Lung (tissue), 12 donors: ENCODE results near the gene XKRX. TPM values are rescaled to one million over a fixed set of nuclear protein-coding genes. Genes with fewer than 3 reads are reported as not detected.
A peak's percentile ranks its signal among the peaks of the same experiment; 100 is the strongest.

Experiments
- ATAC-seq: fragments of 200-7000 bp; cut with Tn5 transposase; one replicate; pipeline ENCODE4 v1.9.1; 2020; ENCODE audit warnings: moderate number of reproducible peaks; ENCODE audit not compliant: insufficient read depth, low FRiP score
- DNase-seq, 3 donors: peaks; one replicate each; pipeline ENCODE4 v3.0.0-alpha.2; 2013 to 2017
- H3K27ac ChIP-seq, 2 donors: one replicate each; pipeline ENCODE4 v1.5.1; 2013; ENCODE audit warnings: mild to moderate bottlenecking in 2 of 2, moderate library complexity in 2 of 2, control low read depth in 1 of 2, inconsistent platforms in 1 of 2, low read depth in 1 of 2, low read length in 1 of 2
- H3K27me3 ChIP-seq, 3 donors: one replicate each; pipeline ENCODE4 v1.5.1; 2013; ENCODE audit warnings: low read length in 2 of 3; ENCODE audit not compliant: control insufficient read depth in 3 of 3, insufficient read depth in 3 of 3
- H3K36me3 ChIP-seq, 4 donors: one replicate each; pipeline ENCODE4 v1.5.1; 2013; ENCODE audit warnings: low read length in 4 of 4, mild to moderate bottlenecking in 1 of 4, moderate library complexity in 1 of 4; ENCODE audit not compliant: control insufficient read depth in 4 of 4, insufficient read depth in 4 of 4
- H3K4me1 ChIP-seq, 5 donors: one replicate each; pipeline ENCODE4 v1.5.1; 2013; ENCODE audit warnings: low read length in 5 of 5, mild to moderate bottlenecking in 2 of 5, moderate library complexity in 1 of 5; ENCODE audit not compliant: control insufficient read depth in 5 of 5, insufficient read depth in 5 of 5
- H3K4me3 ChIP-seq: one replicate; pipeline ENCODE4 v1.5.1; 2013; ENCODE audit warnings: mild to moderate bottlenecking, control low read depth, moderate library complexity
- H3K9ac ChIP-seq, 2 donors: one replicate each; pipeline ENCODE4 v1.5.1; 2013; ENCODE audit warnings: low read length in 2 of 2, control low read depth in 1 of 2; ENCODE audit not compliant: insufficient read depth in 1 of 2
- H3K9me3 ChIP-seq, 4 donors: one replicate each; pipeline ENCODE4 v1.5.1; 2013; ENCODE audit warnings: low read length in 3 of 4, mild to moderate bottlenecking in 1 of 4, moderate library complexity in 1 of 4; ENCODE audit not compliant: control insufficient read depth in 4 of 4, insufficient read depth in 3 of 4
- WGBS, 2 donors: extraction: QIAGEN DNeasy Blood & Tissue Kit; methylation state at CpG; one replicate each; pipeline ENCODE4 v1.1.7; 2013; 5-methylcytosine and 5-hydroxymethylcytosine counted together
- polyA plus RNA-seq, 2 donors: library from polyadenylated mRNA; stranded (reverse); fragments of 200-250 nt; gene quantifications; one replicate each; pipeline ENCODE4 v1.2.1, GENCODE V29; 2013
- total RNA-seq, 2 donors: library from RNA; depleted of rRNA in 1 of 2; stranded (reverse); fragments of >200 nt in 1 of 2; gene quantifications; one replicate each; pipeline ENCODE4 v1.2.1, GENCODE V29; 2014 to 2021
- TF ChIP-seq, protein P1 (sequence below): IDR thresholded peaks from 2 replicates; pipeline ENCODE4 v1.5.1; 2012; ENCODE audit warnings: mild to moderate bottlenecking; ENCODE audit errors: control extremely low read depth, extremely low read depth
- donor health status: control.
- donor health status: control.
- donor health status: Bipolar disorder and iron deficiency.
- donor health status: healthy.
- donor health status: DM: yes; HTN: yes; CAD: no.

The XKRX gene
- total and polyA plus RNA-seq, 4 donors: 1.6 to 8.8 (median 4.9) TPM

DNA sequence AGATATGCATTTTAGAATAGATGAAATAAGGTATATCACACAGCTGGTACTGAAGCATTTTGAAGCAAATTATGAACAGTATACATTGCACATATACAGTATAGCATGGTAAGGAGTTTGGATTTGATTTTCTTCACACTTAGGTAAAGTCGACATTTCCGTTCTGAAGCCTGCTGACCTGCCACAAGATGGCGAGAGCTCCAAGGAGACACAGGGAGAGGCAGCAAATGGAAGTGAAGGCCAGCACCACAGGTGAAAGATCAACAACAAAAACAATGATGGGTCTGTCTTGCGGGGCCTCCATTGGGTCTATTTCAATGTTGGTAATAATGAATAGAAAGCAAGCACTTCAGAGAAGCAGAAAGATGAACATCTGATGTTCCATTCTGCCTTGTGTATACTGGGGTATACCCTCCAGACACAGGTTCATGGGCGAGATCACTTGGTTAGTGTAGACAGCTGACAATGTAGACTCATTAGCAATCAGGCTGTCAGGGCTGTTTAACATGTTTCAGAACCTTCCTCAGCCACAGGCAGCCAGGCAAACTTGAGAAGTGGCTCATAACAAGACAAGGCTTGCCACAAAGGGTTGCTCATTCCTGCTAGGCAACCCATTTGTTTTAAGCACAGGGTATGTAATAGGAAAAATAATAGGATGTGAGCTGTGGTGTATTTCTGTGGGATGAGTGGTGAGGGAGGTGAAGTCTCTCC lies 33.2 kb downstream of the XKRX start:
- Histone ChIP-seq H3K27ac (no peak overlapping the region), H3K4me1 (no peaks in the 10 kb centered on the region), H3K4me3 (no peak overlapping the region), H3K9ac (no peak overlapping the region), H3K36me3 (no peaks in the 10 kb centered on the region), H3K9me3 (no peaks in the 10 kb centered on the region), H3K27me3 (peaks cover 0 to 2% (median 0%) of the 10 kb centered on the region in 3 donors)
- TF ChIP-seq, protein P1, sequence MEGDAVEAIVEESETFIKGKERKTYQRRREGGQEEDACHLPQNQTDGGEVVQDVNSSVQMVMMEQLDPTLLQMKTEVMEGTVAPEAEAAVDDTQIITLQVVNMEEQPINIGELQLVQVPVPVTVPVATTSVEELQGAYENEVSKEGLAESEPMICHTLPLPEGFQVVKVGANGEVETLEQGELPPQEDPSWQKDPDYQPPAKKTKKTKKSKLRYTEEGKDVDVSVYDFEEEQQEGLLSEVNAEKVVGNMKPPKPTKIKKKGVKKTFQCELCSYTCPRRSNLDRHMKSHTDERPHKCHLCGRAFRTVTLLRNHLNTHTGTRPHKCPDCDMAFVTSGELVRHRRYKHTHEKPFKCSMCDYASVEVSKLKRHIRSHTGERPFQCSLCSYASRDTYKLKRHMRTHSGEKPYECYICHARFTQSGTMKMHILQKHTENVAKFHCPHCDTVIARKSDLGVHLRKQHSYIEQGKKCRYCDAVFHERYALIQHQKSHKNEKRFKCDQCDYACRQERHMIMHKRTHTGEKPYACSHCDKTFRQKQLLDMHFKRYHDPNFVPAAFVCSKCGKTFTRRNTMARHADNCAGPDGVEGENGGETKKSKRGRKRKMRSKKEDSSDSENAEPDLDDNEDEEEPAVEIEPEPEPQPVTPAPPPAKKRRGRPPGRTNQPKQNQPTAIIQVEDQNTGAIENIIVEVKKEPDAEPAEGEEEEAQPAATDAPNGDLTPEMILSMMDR: no peak
- 39 to 56% methylated on average over 5 of the region's 5 CpGs for WGBS, 2 donors
- DNase-seq: peak in 2 of 3 donors; percentile 2 to 20
- no peak for ATAC-seq

DNA sequence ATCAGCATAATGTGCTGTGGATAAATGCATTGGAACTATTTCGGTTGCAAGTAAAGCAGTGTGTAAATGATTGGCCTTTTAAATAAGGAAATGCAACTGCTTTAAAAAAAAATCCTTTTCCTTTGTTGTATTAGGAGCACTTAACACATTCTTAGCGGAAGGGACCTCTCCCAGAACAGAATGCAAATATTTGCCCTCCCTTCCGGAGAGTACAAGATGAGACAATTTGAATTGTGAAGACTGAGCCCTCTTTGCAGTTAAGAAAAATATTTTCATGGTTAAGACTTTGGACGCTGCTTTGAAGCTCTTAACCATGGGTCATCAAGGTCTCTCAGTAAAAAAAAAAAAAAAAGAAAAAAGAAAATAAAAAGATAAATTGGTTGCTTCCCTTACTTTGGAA lies 45.1 kb downstream of the XKRX start:
- Histone ChIP-seq H3K27me3 (peaks cover 0 to 4% (median 2%) of the 10 kb centered on the region in 3 donors), H3K9me3 (no peaks in the 10 kb centered on the region), H3K4me1 (peaks cover 0 to 2% (median 0%) of the 10 kb centered on the region in 5 donors), H3K9ac (no peak overlapping the region), H3K36me3 (no peaks in the 10 kb centered on the region), H3K4me3 (no peak overlapping the region), H3K27ac (no peak overlapping the region)
- 40 to 71% methylated on average over 4 of the region's 4 CpGs for WGBS, 2 donors
- peak; percentile 53 for ATAC-seq
- peak in 1 of 3 donors; percentile 8 for DNase-seq
- TF ChIP-seq, protein P1: no peak

DNA sequence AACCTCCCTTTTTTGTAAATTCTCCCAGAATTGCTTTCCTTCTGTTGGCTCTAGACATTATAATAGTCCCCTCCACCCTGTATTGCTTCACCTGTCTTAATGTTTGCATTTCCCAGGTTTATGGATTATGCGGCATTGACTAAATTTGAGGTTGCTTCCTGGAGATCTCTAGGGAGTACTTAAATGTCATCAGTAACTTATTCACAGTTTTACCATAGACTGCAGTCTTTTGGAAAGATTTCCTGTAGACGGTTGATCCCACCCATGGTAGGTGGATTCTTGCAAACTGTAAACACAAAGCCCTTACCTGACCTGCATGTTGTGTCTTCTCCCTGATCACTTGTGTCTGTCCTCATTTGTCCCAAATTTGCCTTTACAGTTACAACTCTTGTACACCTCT lies 48.3 kb downstream of the XKRX start:
- Histone ChIP-seq H3K4me3 (no peak overlapping the region), H3K9ac (no peak overlapping the region), H3K36me3 (no peaks in the 10 kb centered on the region), H3K27ac (no peak overlapping the region), H3K9me3 (no peaks in the 10 kb centered on the region), H3K4me1 (peaks cover 0 to 2% (median 0%) of the 10 kb centered on the region in 5 donors), H3K27me3 (peaks cover 0 to 4% (median 2%) of the 10 kb centered on the region in 3 donors)
- TF ChIP-seq, protein P1: no peak
- 42 to 58% methylated on average over 2 of the region's 2 CpGs for WGBS, 2 donors
- ATAC-seq: no peak
- no peak for DNase-seq
